MCF 10A (cell line): ENCODE measurements around the gene CCDC134. TPM values are rescaled to one million over a fixed set of nuclear protein-coding genes. Genes with fewer than 3 reads are reported as not detected.

Source experiments
- BruUV-seq: library from RNA; stranded (reverse); fragments of 400-500 nt; replicated peaks from 2 replicates; lab custom pipeline; 2021; lab: Mats Ljungman, UMichigan
- CTCF ChIA-PET: fragments of 300-600 bp; sonication (Branson Sonifier 250); formaldehyde crosslinking; extraction: SDS; loops from one replicate; lab custom pipeline; 2021; ENCODE audit warnings: antibody characterized with exemption, inconsistent platforms; lab: Yijun Ruan, JAX
- POLR2A ChIA-PET: fragments of 300-600, 350-650 bp; sonication (Branson Sonifier 250); formaldehyde crosslinking; extraction: SDS; loops from one replicate; lab custom pipeline; 2020; ENCODE audit warnings: antibody characterized with exemption, inconsistent platforms; lab: Yijun Ruan, JAX
- DNase-seq: peaks from one replicate; pipeline ENCODE4 v3.0.0-alpha.2; 2018; ENCODE audit not compliant: unreplicated experiment
- H3K27ac Mint-ChIP-seq: one replicate; pipeline ENCODE4 v1.8.0; 2022; ENCODE audit warnings: mild to moderate bottlenecking, low read depth, mixed read lengths; ENCODE audit not compliant: unreplicated experiment
- H3K27me3 Mint-ChIP-seq: one replicate; pipeline ENCODE4 v1.8.0; 2022; ENCODE audit warnings: mixed read lengths; ENCODE audit not compliant: insufficient read depth, unreplicated experiment
- H3K36me3 Mint-ChIP-seq: one replicate; pipeline ENCODE4 v1.8.0; 2022; ENCODE audit warnings: mild to moderate bottlenecking, moderate library complexity, mixed read lengths; ENCODE audit not compliant: insufficient read depth, unreplicated experiment
- H3K4me1 Mint-ChIP-seq: one replicate; pipeline ENCODE4 v1.8.0; 2022; ENCODE audit warnings: mixed read lengths; ENCODE audit not compliant: insufficient read depth, unreplicated experiment
- H3K4me3 Mint-ChIP-seq: one replicate; pipeline ENCODE4 v1.8.0; 2022; ENCODE audit warnings: mild to moderate bottlenecking, moderate library complexity, mixed read lengths; ENCODE audit not compliant: unreplicated experiment
- H3K9me3 Mint-ChIP-seq: one replicate; pipeline ENCODE4 v1.8.0; 2022; ENCODE audit warnings: mixed read lengths; ENCODE audit not compliant: unreplicated experiment
- intact Hi-C: fragments of 100-400 bp; cut with micrococcal nuclease; formaldehyde crosslinking; loops from 2 replicates; pipeline ENCODE4 v1.14.1; 2022
- total RNA-seq: library from RNA; stranded (reverse); gene quantifications from 2 replicates; pipeline ENCODE4 v1.2.3, GENCODE V29; 2022
- TF ChIP-seq, protein P1 (sequence below): fragments of 200-600 bp; IDR thresholded peaks from one replicate; pipeline ENCODE4 v1.8.0; 2022; ENCODE audit warnings: antibody characterized with exemption, mild to moderate bottlenecking; ENCODE audit not compliant: unreplicated experiment

Gene CCDC134
- total RNA-seq, 1 experiment from 2014 or later = 4.0 TPM

DNA sequence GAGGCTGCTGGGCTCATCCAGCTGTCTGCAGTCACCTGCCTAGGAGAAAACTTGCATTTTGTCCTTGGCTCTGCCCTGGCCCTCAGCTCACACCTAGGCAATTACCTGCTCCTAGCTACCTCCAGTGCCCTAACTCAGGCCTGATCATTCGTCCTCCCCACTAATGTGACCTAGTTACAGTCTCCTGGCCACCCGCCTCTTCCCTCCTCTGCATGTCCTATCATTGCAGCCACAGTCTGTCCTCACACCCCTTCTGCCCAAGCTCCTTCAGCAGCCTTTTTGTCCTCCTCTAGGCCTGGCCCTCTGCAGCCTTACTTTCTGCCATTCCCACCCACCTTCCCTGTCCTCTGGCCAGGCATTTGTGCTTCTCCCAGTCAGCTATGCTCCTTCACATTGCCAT lies 17.7 kb upstream of the CCDC134 start:
- Mint-ChIP-seq H3K4me1 (no peaks in the 10 kb centered on the region), H3K4me3 (no peak overlapping the region), H3K36me3 (no peaks in the 10 kb centered on the region), H3K27ac (no peak overlapping the region), H3K27me3 (no peaks in the 10 kb centered on the region), H3K9me3 (no peaks in the 10 kb centered on the region)
- no TSS peak for BruUV-seq
- CTCF ChIA-PET = interaction anchor here (0.6 to 1.6 kb wide), 2 partner anchors 36 to 158 kb away, joined by 3 to 5 read pairs; no protein-coding TSS in a partner anchor
- POLR2A ChIA-PET = interaction anchor here (0.8 kb wide), 1 partner anchor 39 kb away, joined by 5 read pairs; no protein-coding TSS in a partner anchor
- intact Hi-C loops = no loop called here
- TF ChIP-seq, protein P1, sequence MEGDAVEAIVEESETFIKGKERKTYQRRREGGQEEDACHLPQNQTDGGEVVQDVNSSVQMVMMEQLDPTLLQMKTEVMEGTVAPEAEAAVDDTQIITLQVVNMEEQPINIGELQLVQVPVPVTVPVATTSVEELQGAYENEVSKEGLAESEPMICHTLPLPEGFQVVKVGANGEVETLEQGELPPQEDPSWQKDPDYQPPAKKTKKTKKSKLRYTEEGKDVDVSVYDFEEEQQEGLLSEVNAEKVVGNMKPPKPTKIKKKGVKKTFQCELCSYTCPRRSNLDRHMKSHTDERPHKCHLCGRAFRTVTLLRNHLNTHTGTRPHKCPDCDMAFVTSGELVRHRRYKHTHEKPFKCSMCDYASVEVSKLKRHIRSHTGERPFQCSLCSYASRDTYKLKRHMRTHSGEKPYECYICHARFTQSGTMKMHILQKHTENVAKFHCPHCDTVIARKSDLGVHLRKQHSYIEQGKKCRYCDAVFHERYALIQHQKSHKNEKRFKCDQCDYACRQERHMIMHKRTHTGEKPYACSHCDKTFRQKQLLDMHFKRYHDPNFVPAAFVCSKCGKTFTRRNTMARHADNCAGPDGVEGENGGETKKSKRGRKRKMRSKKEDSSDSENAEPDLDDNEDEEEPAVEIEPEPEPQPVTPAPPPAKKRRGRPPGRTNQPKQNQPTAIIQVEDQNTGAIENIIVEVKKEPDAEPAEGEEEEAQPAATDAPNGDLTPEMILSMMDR = no peak
- DNase-seq = no peak

DNA sequence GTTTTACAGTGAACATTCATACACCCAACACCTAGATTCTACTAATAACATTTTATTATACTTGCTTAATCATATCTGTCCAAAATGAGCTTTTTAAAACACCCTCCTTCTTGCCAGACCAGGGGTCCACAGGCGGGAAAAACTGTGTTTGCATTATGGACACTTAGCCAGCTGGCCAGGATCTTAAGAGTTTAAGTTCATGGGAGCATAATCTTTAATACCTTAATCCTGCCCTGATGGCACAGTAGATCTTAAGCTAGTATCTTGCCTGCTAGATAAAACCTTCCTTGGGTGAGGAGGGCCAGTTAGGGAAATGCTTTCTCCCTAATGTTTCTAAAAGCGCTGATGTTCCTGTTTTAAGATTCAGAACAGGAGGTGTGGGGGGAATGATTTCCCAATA lies 13.1 kb upstream of the CCDC134 start:
- intact Hi-C loops = no loop called here
- H3K27me3 Mint-ChIP-seq = no peaks in the 10 kb centered on the region
- no peak overlapping the region for H3K27ac Mint-ChIP-seq
- H3K4me1 Mint-ChIP-seq = no peaks in the 10 kb centered on the region
- no peak overlapping the region for H3K4me3 Mint-ChIP-seq
- POLR2A ChIA-PET = no interaction called here
- BruUV-seq = no TSS peak
- no peaks in the 10 kb centered on the region for H3K9me3 Mint-ChIP-seq
- H3K36me3 Mint-ChIP-seq = no peaks in the 10 kb centered on the region
- CTCF ChIA-PET = interaction anchor here (1.0 kb wide), 1 partner anchor 90 kb away, joined by 3 read pairs; no protein-coding TSS in a partner anchor
- TF ChIP-seq, protein P1 = no peak
- DNase-seq = no peak

DNA sequence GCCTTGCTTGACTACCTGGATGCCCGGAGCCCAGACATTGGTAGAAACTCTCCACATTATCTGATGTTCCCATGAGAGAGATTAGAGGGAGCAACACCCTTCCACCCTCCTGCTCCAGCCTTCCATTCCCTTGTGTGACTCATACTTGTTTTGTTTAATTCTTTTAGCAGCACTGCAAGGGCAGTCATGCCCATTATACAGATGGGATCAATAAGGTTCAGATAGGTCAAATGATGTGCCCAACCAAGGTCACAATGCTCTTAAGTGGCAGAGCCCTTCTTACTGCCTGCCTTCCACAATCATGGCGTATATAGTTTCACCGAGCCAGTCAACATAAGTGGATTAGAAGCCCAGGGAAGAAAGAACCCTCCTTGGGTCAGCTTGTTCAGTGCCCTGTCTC lies 6.6 kb upstream of the CCDC134 start:
- no peak for DNase-seq
- intact Hi-C loops = no loop called here
- no peak overlapping the region for H3K4me3 Mint-ChIP-seq
- no peak overlapping the region for H3K27ac Mint-ChIP-seq
- TF ChIP-seq, protein P1 = no peak
- no peaks in the 10 kb centered on the region for H3K36me3 Mint-ChIP-seq
- POLR2A ChIA-PET = no interaction called here
- H3K27me3 Mint-ChIP-seq = no peaks in the 10 kb centered on the region
- no peaks in the 10 kb centered on the region for H3K9me3 Mint-ChIP-seq
- BruUV-seq = no TSS peak
- no peaks in the 10 kb centered on the region for H3K4me1 Mint-ChIP-seq
- CTCF ChIA-PET = interaction anchor here (0.7 kb wide), 1 partner anchor 47 kb away, joined by 3 read pairs; no protein-coding TSS in a partner anchor

DNA sequence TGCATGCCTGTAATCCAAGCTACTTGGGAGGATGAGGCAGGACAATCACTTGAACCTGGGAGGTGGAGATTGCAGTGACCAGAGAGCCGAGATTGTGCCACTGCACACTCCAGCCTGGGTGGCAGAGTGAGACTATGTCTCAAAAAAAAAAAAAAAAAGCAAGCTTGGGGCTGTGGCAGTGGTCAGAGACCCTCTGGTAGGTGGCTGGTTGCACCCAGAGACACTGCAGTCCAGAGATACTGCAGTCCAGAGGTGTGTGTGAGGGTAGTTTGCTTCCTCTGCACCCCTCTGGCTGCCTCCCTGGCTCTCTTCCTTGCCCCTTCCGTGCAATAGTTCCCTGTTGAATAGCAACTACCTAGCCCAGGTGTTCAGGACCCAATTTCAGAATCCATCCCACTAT lies 1.7 kb upstream of the CCDC134 start:
- no peaks in the 10 kb centered on the region for H3K36me3 Mint-ChIP-seq
- ChIA-PET POLR2A (interaction anchor here (0.8 to 4.3 kb wide), 2 partner anchors 34 to 180 kb away, joined by 3 to 43 read pairs; partner anchors contain the start of gene SREBF2), CTCF (interaction anchor here (0.6 to 1.4 kb wide), 5 partner anchors 52 to 159 kb away, joined by 3 to 4 read pairs (median 3); no protein-coding TSS in a partner anchor)
- no peaks in the 10 kb centered on the region for H3K27me3 Mint-ChIP-seq
- peaks cover 14% of the 10 kb centered on the region for H3K4me1 Mint-ChIP-seq
- BruUV-seq = no TSS peak
- H3K4me3 Mint-ChIP-seq = no peak overlapping the region
- H3K9me3 Mint-ChIP-seq = no peaks in the 10 kb centered on the region
- TF ChIP-seq, protein P1 = no peak
- intact Hi-C loops = no loop called here
- no peak overlapping the region for H3K27ac Mint-ChIP-seq
- DNase-seq = no peak
